IPS-11a (cell line): ENCODE measurements around the gene WDR31.

Experiments
- H3K4me3 ChIP-seq: one replicate; pipeline ENCODE4 v1.5.1; 2013; ENCODE audit warnings: low read depth, low read length, control low read depth

Gene WDR31

DNA sequence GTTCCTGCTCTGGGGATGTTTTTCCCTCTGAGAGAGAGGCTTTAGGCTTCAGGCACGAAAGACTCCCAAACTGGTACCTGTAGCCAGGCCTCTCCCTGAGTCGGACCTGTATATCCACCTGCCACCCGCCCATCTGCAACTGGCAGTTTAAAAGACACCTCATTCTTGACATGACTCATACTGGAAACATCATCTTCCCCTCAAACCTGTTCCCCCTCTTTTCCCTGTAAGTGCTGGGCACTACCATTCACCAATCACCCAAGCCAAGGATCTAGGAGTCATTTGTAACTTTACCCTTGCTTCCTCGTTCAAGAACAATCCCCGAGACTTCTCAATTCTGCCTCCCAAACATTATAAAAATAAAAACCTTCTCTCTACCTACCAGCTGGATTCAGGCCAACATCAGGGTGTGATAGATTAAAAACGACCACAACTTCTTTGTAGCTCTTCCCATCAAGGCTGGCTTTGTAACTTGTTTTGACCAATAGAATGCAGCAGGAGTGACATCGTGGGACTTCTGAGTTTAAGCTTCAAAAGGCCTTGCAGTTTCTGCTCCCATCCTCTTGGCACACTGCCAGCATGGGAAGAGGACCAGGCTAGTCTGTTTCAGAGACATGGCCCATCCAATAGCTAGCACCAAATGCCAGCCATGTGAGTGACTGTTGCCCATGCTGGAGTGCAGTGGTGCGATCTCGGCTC lies 1.8 kb upstream of the WDR31 start:
- H3K4me3 ChIP-seq, result no peak overlapping the region

DNA sequence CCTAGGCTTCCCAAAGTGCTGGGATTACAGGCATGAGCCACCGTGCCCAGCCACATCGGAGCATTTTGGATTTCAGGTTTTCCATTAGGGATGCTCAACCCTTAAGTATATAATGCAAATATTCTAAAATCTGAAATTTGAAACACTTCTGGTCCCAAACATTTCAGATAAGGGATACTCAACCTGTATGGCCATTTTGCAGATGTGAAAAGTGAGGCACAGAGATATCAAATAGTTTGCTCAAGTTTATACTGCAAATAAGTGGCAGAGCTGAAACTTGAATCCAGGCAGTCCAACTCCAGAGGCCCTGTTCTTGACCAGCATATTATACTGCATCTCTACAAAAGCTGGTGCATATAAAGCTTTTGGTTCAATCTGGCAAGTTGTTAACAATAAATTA lies 2.4 kb downstream of the WDR31 start:
- no peak overlapping the region for H3K4me3 ChIP-seq

DNA sequence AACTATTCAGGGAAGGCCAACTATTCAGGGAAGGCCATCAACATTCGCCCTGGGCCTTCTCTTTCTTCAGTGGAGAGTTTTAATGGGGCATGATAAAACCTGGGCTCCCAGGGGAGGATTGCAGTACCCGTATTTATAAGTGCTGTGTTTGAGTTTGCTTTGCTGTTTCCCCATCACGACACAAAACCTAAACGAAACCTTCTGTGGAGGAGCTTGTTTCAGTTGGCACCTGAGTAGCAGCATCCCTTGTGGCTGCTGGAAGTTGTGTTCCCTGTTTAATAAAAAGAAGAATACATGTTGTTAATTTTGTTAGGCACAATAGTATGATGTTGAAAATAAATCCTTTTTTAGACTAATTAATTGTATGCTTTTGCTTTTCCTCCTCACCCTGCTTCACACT lies 8.3 kb downstream of the WDR31 start:
- no peak overlapping the region for H3K4me3 ChIP-seq

GRCh38 chr9:113328045-113328782 lies 11.9 kb downstream of the WDR31 start:
- H3K4me3 ChIP-seq, result no peak overlapping the region

GRCh38 chr9:113326230-113326629 lies 13.8 kb downstream of the WDR31 start:
- no peak overlapping the region for H3K4me3 ChIP-seq

- no peak overlapping the region for H3K4me3 ChIP-seq
These were observed 17.4 kb downstream of the WDR31 start for GRCh38 chr9:113322671-113323070.

GRCh38 chr9:113320051-113320450 lies 20.0 kb downstream of the WDR31 start:
- no peak overlapping the region for H3K4me3 ChIP-seq

DNA sequence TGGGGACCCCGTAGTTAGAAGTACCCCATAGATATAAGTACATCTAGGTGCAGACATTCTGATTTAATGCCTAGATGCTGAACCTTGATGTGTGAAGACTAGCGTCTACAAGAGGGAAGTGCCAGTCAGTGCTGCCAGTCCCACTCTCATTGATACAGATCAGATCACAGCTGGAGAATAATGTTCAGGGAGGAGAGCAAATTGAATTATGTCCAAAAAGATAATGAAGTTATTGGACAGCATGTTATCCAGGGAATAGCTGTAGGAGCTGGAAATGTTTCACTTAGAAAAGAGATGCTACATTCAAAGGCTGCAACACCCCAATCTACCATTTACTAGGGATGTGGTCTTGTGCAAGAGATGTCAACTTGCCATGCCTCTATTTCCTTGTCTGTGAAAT lies 21.0 kb downstream of the WDR31 start:
- no peak overlapping the region for H3K4me3 ChIP-seq

DNA sequence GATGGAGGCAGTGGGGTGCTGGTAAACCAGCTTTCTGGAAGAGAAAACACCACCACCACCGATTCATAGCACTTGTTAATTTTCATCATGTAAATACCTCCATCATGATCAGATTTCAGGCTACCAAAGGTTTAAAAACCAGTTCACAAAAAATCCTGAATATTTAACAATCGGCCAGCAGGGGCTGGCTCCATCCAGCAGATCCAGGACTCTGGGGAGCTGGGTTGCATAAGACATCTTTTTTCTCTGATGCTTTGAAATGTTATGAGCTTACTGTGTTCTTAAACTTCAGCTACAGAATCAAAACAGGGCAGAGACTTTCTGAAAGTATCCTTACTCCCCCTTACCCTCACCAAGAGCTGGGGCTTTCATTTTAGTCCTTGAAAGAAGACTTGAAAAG lies 22.3 kb downstream of the WDR31 start:
- H3K4me3 ChIP-seq, result no peak overlapping the region

GRCh38 chr9:113316030-113316429 lies 24.0 kb downstream of the WDR31 start:
- no peak overlapping the region for H3K4me3 ChIP-seq

- no peak overlapping the region for H3K4me3 ChIP-seq
These were observed 24.8 kb downstream of the WDR31 start for GRCh38 chr9:113315231-113315630.

GRCh38 chr9:113313261-113313660 lies 26.8 kb downstream of the WDR31 start:
- H3K4me3 ChIP-seq, result no peak overlapping the region

GRCh38 chr9:113311961-113312360 lies 28.1 kb downstream of the WDR31 start:
- no peak overlapping the region for H3K4me3 ChIP-seq

GRCh38 chr9:113310538-113310937 lies 29.5 kb downstream of the WDR31 start:
- H3K4me3 ChIP-seq, result no peak overlapping the region

DNA sequence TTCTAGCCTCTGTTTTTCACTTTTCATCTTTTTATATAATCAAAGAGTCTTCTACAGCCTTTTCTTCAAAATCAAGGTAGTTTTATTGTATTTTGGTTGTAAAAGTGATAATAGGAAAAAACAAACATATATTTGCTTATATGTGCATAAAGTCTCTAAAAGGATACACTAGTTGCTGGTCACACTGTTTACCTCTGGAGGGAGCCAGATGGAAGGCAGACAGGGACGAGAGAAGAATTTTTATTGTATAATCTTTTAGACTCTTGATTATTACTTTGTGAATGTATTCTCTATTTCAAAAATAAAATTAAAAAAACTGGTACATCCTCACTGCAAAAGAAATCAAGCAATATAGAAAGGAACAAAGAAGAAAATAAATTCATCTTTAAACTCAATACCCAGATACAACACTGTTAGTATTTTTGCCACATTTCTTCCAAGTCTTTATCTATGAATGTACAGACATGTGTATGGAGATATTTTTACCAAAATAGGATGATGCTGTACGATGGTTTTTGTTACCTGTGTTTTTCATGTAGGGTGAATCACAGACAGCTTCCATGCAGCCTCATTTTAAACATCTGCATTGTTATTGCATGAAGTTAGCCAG lies 30.8 kb downstream of the WDR31 start:
- no peak overlapping the region for H3K4me3 ChIP-seq

GRCh38 chr9:113307396-113307975 lies 32.6 kb downstream of the WDR31 start:
- H3K4me3 ChIP-seq, result no peak overlapping the region

DNA sequence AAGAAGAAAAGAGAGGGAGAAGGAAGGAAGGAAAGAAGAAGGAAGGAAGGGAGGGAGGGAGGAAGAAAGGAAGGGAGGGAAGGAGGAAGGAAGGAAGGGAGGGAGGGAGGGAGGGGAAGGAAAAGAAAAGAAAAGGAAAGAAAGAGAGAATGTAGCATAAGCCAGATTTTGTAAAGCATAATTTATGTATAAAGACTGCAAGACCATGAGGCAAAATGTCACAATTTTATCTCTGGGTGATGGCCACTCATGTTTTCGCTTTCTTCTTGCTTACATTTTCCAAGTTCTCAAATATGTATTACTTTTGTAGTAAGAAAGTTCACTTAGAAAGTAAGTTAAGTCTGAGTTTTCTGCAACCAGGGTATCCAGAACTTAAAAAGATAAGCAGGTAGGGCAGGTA lies 33.5 kb downstream of the WDR31 start:
- no peak overlapping the region for H3K4me3 ChIP-seq

GRCh38 chr9:113302792-113303418 lies 37.2 kb downstream of the WDR31 start, which contains the start of gene RNF183:
Gene RNF183 (minus strand): TSS chr9:113303376. CDS start chr9:113298184, 5,192 bp downstream.
- no peak within 1 kb of the TSS for H3K4me3 ChIP-seq

DNA sequence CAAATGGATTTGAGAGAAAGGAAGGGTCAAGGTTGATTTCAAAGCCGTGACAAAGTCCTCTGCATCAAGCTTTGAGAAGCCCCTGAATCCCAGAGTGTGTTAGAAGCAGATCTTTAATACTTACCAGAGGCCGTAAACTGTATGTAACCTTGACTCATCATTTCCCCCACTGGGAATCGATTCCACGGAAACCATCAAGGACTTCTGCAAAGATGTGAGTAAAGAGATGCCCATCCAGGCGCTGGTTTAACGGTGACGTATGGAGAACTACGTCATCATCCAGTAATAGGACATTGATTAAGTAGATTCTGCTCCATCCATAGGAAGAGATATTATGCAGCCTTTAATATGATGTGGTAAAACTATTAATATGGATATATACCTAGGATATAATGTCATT lies 38.5 kb downstream of the WDR31 start:
- no peak overlapping the region for H3K4me3 ChIP-seq

DNA sequence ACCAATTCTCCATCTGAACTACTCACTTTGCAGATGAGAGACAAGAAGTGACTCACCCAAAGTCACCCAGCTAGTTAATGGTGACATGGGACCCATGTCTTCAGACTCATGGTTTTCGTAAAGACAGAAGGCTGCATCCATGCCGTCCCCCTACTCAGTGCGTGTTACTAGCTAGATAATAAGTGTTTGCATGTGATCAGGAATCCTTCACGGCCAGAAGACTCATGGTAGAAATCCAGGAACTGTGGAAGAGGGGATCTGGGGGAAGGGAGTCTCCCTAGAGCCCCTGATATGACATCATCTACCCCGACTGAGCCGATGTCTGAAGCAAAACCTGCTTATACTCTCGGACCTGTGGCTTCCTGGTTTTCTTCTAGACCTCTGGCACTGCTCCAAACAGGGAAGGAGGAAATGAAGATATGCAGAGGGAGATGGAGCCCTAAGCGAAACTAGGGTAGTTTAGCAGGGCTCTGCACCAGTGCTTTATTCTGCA lies 40.2 kb downstream of the WDR31 start:
- no peak overlapping the region for H3K4me3 ChIP-seq
